GM18951 (cell line): Measurements from ENCODE around the gene TANK.

Source experiments
- POLR2A ChIP-seq: IDR thresholded peaks from 4 replicates; pipeline ENCODE4 v1.6.1; 2011; ENCODE audit warnings: mild to moderate bottlenecking; ENCODE audit not compliant: insufficient read length, insufficient read depth; ENCODE audit errors: extremely low read depth
- in situ Hi-C: fragments of 300-500 bp; cut with MboI; formaldehyde crosslinking; loops from one replicate; pipeline ENCODE4 v1.12.0; 2022; ENCODE audit warnings: low sequenced_read_pairs, mixed read lengths, inconsistent platforms; ENCODE audit not compliant: unreplicated experiment

TANK gene

DNA sequence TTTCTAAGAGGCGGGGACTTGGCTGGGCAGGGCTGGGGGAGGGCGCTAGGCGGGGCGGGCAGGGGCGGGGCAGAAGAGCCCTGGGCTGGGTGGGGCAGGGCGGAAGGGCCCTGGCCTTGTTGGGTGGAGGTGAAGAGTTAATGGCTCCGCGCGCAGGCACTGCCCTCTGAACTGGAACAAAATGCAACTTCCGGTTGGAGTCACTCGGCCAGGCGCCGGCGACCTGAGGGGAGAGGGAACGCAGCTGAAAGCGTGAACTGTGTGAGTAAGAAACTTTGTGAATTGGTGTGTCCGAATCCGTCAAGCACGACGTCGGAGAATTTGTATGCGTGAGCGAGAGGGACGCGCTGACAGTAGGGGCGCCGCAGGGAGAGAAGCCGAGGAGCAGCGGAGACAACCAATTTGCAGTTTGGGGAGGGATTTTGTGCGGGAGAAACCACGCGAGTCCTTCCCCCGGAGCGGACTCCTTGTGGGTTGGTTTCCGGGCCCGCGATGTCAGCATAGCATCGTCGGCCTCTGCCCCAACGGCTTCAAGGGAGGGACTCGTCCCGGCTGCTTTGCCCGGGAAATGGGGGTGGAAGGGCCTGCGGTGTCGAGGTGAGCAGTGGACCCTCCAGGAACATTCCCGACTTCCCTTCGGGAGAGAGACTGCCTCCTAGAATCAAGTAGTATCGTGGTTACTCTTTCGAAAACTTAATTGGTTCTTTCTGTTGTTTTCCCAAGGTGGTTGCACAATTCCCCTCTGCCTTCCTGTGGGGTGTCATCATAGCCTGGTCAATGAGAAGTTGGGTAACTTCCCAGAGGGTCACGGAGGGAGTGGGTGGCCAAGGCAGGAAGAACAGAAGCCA lies at the start of gene TANK:
Gene TANK, plus strand, starts transcription at position 203 of the 848 bp plus-strand sequence. CDS start 19,235 bp downstream, outside the sequence.
- TF ChIP-seq POLR2A = peak; percentile 92
- in situ Hi-C loops = no loop called here

DNA sequence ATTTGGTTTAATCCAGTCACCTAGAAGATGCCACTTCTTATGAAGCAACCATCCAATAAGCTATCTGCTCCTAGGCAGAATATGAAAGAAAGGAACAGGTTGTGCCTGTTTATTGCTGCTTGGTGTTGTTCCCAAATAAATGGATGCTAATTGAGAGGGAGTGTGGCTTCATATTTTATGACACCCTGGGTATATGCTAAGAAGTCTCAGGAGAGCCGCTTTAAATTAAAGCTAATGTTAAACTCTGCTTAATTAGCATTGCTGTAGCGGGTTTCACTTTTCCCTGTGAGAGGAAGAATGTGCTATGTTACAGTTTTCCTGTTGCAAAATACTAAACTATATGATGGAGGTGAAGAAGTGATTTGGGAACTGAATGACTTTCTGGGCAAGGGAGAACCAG lies 48.7 kb upstream of the TANK start:
- TF ChIP-seq POLR2A = no peak
- in situ Hi-C loops = no loop called here

DNA sequence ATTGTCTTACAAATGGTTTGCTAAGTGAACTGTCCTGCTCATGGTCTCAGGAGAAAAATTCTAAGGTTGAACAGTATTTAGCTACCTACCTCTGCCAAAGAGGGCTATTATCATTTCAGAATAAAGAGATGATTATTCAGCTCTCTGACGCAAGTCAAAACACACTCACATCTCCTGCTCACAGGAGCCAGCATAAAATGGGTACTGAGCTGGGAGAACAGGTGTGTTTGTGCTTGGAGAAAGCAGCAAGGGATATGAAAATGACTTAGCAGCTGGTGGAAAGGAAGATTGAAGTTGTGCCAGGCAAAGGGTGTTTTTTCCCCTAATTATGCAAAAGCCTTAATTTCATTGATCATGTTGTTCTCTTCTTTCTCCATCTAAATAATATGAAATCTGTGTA lies 47.3 kb upstream of the TANK start:
- no peak for TF ChIP-seq POLR2A
- in situ Hi-C loops = no loop called here

DNA sequence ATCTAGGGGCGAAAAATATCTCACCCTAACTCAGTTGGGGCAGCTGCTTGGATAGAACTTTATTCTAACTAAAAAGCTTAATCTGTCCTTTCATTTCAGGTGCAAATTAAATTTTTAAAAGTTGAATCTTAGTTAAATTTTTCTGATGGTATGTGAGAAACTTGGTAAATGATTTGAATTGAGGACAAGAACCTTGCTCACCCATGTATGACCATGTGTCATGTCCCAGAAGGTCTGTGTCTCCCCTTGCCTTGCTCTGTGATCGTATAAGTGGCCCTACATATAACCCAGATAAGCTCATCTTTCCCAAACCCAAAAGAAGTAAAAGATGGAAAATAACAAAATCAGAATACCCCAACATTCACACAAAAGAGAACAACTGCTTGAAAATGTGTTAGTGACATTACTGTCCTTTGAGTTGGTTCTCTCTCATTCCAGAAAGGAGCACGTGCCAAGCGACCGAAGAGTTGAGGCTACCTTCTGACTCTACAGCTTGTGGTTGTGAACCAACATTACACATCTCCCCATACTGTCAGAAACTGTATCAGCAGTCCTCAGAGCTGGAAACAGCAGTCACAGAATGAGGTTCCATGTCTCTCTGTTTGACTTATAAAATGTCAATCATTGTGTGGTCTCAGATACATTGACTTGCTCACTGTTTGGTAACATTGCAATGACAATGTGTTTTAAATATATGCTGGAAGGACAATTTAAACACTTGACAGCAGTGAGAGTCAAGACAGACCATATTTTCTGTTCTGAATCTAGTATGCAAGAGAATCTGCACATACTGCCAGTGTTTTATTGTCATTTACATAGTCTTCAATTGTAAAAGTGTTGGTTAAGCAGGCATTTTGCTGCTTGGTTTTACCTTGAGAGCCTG lies 46.3 kb upstream of the TANK start:
- TF ChIP-seq POLR2A = no peak
- in situ Hi-C loops = no loop called here

DNA sequence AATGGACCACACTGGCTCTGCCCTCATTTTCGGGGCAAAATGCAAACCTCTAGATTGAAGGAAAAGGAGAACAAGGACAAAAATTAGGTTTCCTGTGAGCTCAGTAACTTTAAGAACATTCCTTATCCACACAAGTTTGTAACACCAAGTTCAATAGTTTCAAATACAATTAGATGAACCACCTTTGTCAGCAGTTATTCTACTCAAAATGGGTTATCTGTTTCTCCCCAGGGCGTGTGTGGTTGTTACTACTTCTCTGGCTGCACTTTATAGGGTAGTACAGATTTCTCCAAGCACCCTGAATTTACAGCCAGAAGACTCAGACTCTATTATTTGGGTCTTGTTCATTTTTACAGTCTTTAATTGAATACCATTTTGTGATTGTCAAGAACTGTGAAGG lies 45.0 kb upstream of the TANK start:
- in situ Hi-C loops = no loop called here
- no peak for TF ChIP-seq POLR2A

- in situ Hi-C loops = no loop called here
- no peak for TF ChIP-seq POLR2A
Measured at GRCh38 chr2:161115605-161116380, 44.4 kb upstream of the TANK start.

GRCh38 chr2:161116509-161116908 lies 43.7 kb upstream of the TANK start:
- TF ChIP-seq POLR2A = no peak
- in situ Hi-C loops = no loop called here

GRCh38 chr2:161117506-161117905 lies 42.7 kb upstream of the TANK start:
- no peak for TF ChIP-seq POLR2A
- in situ Hi-C loops = no loop called here

DNA sequence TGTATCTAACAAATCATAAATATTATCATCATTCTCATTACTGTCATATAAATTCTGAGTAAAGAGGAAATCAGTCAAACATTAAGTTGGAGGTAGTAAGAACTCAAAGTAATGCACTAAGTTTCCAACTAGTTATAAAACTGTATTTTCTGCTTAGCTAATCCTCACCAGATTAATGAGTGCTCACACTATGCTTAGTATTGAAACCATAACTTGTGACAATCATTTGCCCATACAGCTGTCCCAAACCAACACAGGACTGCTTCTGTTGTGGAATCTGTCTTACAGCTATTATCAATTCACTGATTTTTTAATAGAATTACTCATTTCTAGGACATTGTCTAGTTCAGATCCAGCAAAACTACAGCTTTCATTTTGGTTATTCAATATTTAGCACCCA lies 41.5 kb upstream of the TANK start:
- TF ChIP-seq POLR2A = no peak
- in situ Hi-C loops = no loop called here

DNA sequence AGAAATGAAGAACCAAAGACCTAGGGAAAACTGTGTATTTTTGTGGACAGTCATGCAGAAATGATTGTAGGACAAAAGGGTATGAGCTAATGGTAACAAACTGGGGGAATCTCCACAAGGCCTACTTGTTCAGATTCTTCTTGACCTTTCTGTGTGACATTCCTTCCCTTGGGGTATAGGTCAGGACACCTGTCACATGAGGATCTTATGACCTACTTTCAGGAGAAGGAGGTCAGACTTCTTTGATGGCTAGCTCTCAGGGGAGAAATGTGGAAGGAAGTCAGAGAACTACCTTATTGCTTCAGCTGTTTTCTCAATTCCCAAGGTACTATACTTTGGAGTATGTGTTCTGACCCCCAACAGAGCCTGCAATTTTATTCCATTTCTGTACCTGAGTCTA lies 40.7 kb upstream of the TANK start:
- no peak for TF ChIP-seq POLR2A

GRCh38 chr2:161120775-161121174 lies 39.5 kb upstream of the TANK start:
- TF ChIP-seq POLR2A = no peak
- in situ Hi-C loops = no loop called here

More for the DNA sequence above, 40.7 kb upstream of the TANK start:
- in situ Hi-C loops = no loop called here

GRCh38 chr2:161121622-161122021 lies 38.6 kb upstream of the TANK start:
- in situ Hi-C loops = no loop called here
- TF ChIP-seq POLR2A = no peak
